ENCODE measurements around the gene ZNF692.
"Not testable (repeated sequence)": the region's sequence is repeated elsewhere in the genome, so short reads cannot be mapped to it uniquely, and the experiment has no call there.

ZNF692 gene, protein sequence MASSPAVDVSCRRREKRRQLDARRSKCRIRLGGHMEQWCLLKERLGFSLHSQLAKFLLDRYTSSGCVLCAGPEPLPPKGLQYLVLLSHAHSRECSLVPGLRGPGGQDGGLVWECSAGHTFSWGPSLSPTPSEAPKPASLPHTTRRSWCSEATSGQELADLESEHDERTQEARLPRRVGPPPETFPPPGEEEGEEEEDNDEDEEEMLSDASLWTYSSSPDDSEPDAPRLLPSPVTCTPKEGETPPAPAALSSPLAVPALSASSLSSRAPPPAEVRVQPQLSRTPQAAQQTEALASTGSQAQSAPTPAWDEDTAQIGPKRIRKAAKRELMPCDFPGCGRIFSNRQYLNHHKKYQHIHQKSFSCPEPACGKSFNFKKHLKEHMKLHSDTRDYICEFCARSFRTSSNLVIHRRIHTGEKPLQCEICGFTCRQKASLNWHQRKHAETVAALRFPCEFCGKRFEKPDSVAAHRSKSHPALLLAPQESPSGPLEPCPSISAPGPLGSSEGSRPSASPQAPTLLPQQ

DNA sequence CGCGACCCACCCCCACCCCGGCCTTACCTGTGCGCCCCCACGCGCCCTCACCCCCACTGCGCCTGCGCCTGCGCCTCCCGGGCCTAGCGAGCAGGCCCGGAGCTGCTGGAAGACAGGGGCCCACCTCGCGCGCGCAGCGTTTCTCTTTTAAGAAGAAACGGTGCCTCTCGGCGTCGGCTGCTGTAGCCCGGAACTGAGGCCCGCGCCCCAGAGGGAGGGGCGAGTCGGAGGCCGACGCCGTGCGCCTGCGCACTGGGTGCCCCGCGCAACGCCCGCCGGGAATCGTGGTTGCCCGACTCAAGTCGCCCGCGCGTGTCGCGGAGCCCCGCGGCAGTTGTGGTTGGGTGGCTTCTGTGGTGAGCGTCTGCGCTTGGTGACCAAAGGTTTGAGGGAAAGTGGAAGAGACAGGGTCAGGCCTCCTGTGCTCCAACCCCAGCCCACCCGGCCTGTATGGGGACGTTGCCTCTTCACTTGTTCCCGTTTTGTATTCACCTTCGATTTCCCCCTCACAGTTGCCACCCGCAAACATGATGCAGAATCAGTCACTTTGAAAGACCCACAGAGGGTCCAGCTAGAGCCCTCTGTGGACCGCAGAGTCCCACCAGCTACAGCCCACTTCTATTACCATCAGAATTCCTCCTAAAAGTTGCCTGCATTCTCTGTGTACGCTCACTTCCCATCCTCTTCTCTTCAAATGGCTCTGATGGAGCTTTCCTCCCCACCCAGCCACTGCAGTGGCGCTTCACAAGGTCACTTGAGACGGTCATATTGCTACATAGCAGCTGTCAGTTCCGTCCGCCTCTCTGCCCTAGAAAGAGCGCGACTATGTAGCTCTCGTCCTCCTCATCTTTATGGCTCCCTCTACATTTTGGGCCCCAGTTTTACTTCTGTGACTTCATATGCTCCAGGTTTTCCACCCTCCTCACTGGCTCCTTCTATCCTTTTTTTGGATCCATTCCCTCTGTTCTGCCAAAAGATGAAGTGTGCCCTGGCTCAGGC lies at the start of gene ZNF692:
Gene ZNF692 (minus strand): TSS at position 195 of the 999 bp plus-strand sequence. CDS start 776 bp downstream, outside the sequence.
- DNase-seq, result peak; percentile 98

DNA sequence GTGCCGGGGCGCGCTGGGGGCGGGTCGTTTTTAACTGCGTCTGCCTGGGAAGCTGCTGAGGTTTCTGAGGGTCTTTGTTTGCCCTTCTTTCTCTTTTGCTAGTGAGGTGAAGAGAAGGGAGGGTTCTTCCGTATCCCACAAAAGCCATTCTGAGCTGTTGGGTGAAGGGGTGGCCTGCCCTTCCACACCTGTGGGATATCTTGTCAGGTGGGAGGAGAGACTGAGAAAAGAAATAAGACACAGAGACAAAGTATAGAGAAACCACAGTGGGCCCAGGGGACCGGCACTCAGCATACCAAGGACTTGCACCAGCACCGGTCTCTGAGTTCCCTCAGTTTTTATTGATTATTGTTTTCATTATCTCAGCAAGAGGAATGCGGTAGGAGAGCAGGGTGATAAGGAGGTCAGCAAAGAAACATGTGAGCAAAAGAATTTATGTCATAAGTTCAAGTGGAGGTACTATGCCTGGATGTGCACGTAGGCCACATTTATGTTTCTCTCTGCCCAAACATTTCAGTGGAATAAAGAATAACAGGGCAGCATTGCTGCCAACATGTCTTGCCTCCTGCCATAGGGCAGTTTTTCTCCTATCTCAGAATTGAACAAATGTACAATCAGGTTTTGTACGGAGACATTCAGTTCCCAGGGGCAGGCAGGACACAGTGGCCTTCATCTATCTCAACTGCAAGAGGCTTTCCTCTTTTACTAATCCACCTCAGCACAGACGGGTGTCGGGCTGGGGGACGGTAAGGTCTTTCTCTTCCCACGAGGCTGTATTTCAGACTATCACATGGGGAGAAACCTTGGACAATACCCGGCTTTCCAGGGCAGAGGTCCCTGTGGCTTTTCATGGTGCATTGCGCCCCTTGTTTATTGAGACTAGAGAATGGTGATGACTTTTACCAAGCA lies 48.1 kb upstream of the ZNF692 start:
- DNase-seq, result no peak

DNA sequence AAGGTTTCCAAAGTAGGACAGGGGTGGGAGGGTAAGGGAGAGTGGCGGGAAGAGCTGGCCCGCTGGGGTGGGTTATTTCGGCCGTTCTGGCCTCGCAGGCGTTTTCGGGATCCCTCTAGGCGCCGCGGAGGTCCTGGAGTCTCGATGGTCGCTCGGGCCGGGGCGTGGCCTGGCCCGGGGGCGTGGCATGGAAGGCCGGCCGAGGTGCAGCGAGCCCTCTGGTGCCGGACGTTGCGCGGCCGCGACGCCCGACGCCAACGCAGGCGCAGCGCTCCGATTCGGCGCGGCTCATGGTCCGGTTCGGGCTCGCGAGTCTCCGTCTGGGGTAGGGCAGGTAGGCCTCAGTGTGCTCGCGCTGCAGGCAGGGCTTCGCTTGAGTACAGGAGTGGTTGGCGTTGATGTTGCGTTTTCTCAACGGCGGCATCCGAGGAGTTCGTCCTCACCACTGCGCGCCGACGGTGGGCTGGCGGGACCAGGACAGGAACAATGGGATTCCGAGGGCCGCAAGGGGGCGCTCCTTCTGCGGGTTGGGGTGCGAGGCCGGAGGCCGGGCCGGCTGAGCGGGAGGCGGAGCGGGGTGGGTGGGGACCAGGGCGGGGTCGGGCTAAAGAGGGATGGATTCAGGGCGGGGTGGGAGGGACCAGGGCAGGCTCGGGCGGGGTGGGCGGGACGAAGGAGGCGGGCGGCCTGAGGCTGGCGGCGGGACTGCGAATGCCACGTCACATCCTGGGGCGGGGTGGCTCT lies 47.3 kb upstream of the ZNF692 start, which contains the start of gene PGBD2:
Gene PGBD2 (plus strand): TSS at position 227 of the 744 bp plus-strand sequence. CDS start 7,628 bp downstream, outside the sequence.
- DNase-seq, result peak; percentile 96

DNA sequence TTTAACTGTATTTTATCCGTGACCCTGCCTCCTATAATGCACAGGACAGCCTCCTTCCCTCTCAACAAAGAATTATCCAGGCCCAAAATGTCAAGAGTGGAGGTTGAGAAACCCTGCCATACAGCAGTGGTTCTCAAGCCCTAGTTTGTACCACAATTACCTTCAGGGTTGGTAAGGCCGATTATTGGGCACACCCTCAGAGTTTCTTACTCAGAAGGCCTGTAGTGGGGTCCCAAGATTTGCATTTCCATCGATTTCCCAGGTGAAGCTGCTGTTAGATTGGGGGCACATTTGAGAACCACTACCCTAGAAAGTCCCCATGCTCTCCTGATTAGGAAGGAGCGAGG lies 46.8 kb upstream of the ZNF692 start:
- no peak for DNase-seq

DNA sequence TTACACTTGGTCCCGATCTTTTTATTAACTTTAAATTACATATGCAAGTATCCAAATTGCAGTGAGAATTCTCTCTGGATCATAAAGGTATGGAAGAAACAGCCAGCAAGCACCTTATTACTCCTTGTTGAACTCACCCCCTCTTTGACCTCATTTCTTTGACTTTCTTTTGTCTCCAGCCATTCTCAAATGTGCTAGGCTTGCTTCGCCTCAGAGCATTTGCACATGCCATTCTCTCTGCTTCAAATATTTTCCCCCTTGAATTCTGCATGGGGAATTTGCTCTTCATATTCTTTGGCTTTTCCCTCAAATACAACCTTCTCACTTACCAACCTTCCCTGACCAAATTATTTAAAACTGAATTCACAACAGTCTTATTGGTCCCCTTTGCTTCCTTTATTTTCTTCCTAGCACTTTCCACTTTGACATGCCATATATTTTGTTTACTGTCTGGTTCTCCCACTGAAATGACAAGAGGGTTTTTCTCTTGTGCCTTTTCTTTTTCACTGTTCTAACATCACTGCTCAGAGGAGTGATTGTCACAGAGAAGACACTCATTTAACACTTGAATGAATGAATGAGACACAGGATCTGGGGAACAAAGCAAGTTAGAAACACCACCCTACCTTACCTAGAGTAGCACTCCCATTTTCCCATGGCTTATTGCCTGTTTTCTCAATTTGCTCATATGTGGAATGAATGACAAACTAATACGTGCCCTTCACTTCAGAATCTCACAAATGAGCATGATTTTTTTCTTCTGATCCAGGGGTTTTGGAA lies 45.7 kb upstream of the ZNF692 start:
- no peak for DNase-seq

DNA sequence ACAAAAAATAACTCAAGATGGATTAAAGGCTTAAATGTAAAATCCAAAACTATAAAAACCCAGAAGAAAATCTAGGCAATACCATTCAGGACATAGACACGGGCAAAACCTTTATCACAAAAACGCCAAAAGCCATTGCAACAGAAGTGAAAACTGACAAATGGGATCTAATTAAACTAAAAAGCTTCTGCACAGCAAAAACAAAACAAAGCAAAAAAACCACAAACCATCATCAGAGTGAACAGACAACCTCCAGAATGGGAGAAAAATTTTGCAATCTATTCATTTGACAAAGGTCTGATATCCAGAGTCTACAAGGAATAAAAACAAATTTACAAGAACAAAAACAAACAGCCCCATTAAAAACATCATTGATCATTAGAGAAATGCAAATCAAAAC lies 42.7 kb upstream of the ZNF692 start:
- DNase-seq, result no peak

DNA sequence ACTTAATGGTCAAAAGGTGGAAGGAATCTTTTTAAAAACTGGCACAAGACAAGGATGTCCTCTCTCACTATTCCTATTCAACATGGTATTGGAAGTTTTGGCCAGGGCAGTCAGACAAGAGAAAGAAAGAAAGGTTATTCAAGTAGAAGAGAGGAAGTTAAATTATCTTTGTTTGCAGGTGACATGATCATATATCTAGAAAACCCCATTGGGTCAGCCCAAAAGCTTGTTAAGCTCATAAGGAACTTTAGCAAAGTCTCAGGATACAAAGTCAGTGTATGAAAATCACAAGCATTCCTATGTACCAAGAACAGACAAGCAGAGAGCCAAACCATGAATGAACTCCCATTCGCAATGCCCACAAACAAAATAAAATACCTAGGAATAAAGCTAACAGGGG lies 41.8 kb upstream of the ZNF692 start:
- DNase-seq, result no peak

DNA sequence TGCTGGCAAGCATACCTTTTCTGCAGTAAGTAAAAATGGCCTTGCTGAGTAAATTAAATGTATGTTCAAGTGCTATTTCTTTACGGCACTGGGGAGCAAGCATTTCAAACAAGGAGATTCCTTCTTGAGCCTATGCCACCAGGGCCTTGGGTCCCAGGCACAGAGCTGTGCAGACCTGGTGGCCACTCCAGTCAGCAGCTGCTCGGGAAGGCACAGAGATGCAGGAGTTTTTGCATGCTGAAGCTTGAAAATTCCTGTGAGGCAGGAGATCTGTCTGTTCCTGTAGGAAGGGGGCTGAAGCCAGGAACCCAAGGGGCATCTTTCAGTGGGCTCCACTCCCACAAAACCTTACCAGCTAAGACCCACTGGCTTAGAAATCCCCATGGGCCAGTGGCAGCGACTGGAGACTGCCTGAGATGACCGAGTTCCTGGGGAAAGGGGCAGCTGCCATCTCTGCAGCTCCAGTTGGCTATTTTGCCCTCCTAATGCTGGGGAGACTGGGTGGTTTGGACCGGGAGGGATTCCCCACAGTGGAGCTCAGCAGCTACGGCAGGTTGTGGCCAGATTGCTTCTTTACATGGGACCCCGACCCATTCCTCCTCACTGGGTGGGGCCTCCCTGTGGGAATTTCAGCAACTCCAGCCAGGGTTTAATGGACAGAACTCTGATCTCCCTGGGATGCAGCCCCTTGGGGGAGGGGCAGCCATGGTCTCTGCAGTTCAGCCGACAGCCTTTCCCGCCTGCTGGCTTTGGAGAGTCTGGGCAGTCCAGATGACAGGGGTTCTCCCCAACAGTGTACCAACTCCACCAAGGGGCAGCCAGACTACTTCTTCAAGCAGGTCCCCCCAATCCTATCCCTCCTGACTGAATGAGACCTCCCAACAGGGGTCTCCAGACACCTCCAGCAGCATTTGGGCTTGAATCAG lies 38.8 kb upstream of the ZNF692 start:
- DNase-seq, result no peak

DNA sequence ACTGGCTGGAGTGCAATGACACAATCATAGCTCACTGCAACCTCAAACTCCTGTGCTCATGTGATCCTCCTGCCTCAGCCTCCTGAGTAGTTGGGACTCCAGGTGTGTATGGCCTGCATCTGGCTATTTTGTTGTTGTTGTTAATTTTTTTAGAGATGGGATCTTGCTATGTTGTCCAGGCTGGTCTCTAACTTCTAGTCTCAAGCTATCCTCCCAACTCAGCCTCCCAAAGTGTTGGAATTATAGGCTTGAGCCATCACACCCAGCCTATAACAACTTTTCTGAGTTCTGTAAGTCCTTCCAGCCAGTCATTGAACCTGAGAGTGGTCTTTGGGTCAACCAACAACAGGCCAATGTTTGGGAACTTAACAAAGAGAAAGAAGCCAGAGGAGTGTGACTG lies 36.0 kb upstream of the ZNF692 start:
- DNase-seq, result no peak

DNA sequence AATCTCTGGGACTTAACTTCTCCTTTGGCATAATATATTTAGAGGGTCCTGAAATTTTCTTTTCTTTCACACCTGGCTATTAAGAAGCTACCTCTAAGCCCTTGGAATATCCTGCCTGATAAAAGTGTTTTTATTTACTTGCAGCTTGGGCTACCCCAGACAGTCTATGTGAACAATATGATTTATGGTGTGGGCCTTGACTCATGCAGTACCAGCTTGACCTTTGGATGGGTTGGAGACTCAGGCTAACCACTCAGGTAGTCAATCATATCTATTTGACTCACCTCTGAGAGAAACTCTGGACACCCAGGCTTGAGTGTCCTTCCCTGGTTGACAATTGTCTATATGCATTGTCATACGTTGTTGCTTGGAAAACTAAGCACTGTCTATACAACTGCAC lies 33.7 kb upstream of the ZNF692 start:
- DNase-seq, result no peak

DNA sequence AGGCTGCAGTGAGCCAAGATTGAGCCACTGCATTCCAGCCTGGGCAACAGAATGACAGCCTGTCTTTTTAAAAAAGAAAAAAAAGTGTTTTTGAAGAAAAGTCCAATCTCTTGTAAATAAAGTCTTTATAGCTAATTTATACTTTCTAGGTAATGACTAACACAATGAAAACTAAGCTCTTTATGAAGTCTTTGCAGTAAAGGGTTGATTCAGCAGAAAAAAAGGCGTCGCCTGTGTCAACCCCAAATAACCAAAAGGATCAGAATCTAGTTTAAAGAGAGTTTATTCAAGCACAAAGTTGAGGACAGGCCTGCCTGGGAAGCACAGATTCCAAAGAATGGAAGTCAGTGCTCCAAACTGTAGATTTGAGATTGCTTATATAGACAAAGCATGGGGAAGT lies 32.9 kb upstream of the ZNF692 start:
- no peak for DNase-seq

DNA sequence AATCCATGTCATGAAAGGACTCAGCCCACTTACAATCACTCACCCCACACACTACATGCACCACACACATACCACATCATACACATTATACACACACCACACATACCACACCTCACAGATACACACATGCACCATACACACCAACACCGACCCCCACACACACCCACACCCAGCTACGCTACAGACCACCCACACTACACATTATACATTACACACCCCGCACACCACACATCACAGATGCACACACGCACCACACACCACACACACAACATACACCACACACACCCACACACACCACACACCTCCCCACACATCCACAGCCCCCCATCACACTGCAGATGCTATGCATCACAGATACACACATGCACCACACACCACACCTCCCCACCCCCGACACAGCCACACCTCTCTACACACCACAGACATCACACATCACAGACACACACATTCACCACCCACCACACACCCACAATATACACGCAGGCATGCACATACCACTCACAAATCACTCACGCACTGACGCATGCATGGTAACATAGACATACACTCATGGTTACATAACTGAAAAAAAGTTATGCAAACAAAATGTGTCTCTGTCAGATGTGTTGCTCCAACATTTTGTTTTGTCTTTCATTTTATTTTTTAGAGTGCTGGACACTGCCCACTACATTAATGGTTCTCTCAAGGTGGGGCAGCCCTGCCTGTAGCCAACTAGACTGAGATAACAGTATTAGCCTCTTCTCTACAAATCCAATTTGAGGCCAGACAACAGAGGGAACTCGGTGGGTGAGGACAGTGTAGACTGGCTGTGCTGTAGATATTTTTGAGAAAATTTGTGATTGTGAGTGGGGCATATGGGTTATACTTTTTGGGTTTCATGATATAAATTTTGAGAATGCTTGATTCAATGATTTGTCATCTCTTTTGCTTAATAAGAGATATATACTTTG lies 31.9 kb upstream of the ZNF692 start:
- DNase-seq, result no peak

DNA sequence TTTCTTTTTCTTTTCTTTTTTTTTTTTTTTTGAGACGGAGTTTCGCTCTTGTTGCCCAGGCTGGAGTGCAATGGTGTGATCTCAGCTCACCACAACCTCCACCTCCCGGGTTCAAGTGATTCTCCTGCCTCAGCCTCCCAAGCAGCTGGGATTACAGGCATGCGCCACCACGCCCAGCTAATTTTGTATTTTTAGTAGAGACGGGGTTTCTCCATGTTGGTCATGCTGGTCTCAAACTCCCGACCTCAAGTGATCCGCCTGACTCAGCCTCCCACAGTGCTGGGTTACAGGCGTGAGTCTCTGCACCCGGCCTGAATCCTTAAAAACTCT lies 31.0 kb upstream of the ZNF692 start:
- DNase-seq, result not testable (repeated sequence)

DNA sequence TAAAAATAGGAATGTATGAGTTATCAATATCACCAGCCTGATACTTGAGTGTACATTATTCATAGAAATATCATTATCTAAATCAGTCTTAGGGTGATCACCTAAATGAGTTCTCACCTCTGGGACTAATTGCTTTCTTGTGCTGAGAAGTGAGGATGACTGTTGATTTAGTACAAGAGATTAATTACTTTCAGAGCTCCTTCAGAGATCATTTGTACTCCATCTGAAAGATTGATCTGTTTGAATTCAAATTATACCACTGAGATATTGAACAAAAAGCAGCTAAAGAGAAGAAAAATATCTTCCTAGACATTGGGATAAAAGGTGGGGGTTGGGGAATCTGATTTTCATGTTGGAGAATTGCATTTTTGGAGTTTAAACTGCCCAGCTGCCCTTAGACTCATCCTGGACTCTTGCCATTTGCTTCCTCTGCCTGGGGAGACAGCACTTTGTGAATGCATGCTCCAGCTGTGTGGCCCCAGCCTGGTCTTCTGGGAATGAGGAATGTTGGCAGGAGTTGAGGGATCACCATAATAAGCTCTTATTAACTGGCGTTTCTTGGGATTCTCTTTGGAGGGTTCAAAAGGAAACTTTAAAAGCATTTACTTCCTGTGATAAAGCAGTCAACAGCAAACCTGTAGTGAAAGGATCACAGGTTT lies 27.5 kb upstream of the ZNF692 start:
- no peak for DNase-seq

DNA sequence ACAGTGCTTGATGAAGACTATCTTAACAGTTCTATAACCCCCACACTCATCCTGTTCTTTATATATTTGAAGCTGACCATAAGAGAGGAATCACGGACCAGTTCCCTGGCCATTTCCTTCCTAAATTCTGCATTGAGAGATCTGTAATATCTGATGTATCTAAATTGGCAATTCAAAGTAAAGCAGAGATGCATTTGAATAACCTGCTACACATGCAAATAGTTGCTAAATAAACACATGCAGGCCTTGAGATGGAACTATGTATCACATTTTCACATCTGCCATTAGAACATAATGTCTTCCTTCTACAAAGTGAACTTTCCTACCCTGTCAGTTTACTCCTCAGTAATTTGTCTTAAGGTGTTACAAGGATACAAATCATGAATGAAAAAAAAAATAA lies 26.8 kb upstream of the ZNF692 start:
- no peak for DNase-seq

DNA sequence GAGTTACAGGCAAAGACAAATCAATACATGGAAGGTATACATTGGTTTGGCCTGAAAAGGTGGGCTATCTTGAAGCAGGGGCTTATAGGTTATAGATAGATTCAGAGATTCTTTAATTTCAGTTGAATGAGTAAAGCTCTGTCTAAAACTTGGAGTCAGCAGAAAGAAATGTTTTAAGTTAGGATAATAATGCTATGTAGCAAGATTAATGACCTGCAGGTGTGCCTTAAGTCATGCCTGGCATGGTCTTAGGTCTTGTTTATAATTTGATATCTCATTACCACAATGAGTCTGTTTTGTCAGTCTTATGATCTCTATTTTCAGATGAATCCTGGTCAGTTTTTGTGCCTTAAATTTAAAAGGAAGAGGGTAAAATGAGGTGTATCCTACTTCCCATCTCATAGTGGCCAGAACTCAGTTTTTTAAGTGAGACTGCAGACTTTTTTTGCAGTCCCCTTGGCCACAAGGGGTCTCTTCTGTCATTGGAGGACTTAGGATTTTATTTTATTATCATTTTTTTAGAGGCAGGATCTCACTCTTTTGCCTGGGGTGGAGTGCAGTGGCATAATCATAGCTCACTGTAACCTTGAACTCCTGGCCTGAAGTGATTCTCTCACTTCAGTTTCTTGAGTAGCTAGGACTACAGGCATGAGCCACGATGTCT lies 25.9 kb upstream of the ZNF692 start:
- DNase-seq, result no peak

DNA sequence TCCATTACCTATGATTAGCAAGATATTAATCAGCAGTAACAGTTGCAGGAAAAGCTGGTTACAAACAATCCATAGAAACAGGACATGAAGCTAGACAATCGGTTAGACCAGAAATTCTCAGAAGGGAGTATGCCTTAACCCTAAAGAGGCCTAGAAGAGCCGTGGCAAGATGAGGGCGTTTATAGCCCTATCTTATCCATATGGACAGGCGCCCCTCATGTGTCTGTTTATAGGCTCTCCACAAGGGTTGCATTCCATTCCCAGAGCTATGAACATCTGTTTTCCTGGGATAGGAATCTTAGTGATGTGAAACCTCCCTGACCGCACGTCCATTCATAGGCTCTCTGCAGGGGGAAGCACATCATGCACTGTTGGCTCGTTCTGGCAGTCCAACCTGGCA lies 23.5 kb upstream of the ZNF692 start:
- DNase-seq, result not testable (repeated sequence)

Measured in activated naive CD4-positive, alpha-beta T cell treated with anti-CD3 and anti-CD28 coated beads, Interleukin-2, amount 50 U/mL, for 16 hours (primary cell).